HL-60 (cell line): ENCODE measurements around the gene ARFIP1.

ENCODE experiments used
- DNase-seq, 2 experiments: peaks; one replicate each; pipeline ENCODE4 v3.0.0-alpha.2; 2010 to 2020; ENCODE audit warnings: low read depth in 1 of 2, low spot score in 1 of 2
- H3K27ac ChIP-seq: fragments of 250-450 bp; sonication (Bioruptor Pico); replicated peaks from 2 replicates; pipeline ENCODE4 v1.5.1; 2020; ENCODE audit warnings: mild to moderate bottlenecking, moderate library complexity
- H3K27me3 ChIP-seq: fragments of 250-450 bp; sonication (Bioruptor Pico); 2 replicates; pipeline ENCODE4 v1.5.1; 2021; ENCODE audit warnings: mild to moderate bottlenecking, moderate library complexity; ENCODE audit not compliant: insufficient read depth, poor library complexity, severe bottlenecking
- H3K4me3 ChIP-seq: replicated peaks from 2 replicates; pipeline ENCODE4 v1.5.1; 2011; ENCODE audit warnings: mild to moderate bottlenecking, control low read depth, low read length; ENCODE audit not compliant: insufficient read depth
- GABPA ChIP-seq: IDR thresholded peaks from 2 replicates; pipeline ENCODE4 v1.6.1; 2012; ENCODE audit warnings: low read depth
- POLR2AphosphoS5 ChIP-seq: IDR thresholded peaks from 2 replicates; pipeline ENCODE4 v1.6.1; 2012; ENCODE audit warnings: low read depth
- SPI1 ChIP-seq: IDR thresholded peaks from 2 replicates; pipeline ENCODE4 v1.6.1; 2012; ENCODE audit warnings: low read depth, mild to moderate bottlenecking, borderline replicate concordance
- TF ChIP-seq, protein P1 (sequence below): IDR thresholded peaks from 2 replicates; pipeline ENCODE4 v1.6.1; 2012; ENCODE audit warnings: low read depth; ENCODE audit not compliant: insufficient replicate concordance
- TF ChIP-seq, protein P2 (sequence below): IDR thresholded peaks from one replicate; pipeline ENCODE4 v1.5.1; 2011; ENCODE audit warnings: low read length, control low read depth, inconsistent platforms; ENCODE audit not compliant: insufficient read depth

ARFIP1 gene

GRCh38 chr4:152957437-152958171, 177.8 kb downstream of the ARFIP1 start:
- no peak for DNase-seq
- no peak overlapping the region for H3K27ac ChIP-seq

DNA sequence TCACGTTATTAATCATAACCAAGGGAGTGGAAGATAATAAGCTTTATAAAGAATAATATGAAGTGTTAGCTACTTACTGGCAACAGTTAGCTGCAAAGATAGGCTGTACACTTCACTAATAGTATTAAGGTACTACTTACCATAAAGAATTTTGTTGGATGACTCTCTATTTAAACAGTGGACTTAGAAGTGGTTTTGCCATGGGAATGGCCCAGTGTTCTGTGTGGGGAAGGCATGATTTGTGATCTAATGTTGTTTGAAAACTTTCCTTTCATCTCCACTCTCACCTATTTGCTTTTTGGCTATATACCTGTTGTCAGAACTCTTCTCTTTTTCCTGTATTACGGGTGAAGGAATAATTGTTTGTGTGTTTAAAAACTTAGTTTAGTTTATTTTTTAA, 179.3 kb downstream of the ARFIP1 start:
- Histone ChIP-seq H3K4me3 (no peak overlapping the region), H3K27me3 (no peaks in the 10 kb centered on the region), H3K27ac (no peak overlapping the region)
- no peak for DNase-seq
- TF ChIP-seq, protein P1, sequence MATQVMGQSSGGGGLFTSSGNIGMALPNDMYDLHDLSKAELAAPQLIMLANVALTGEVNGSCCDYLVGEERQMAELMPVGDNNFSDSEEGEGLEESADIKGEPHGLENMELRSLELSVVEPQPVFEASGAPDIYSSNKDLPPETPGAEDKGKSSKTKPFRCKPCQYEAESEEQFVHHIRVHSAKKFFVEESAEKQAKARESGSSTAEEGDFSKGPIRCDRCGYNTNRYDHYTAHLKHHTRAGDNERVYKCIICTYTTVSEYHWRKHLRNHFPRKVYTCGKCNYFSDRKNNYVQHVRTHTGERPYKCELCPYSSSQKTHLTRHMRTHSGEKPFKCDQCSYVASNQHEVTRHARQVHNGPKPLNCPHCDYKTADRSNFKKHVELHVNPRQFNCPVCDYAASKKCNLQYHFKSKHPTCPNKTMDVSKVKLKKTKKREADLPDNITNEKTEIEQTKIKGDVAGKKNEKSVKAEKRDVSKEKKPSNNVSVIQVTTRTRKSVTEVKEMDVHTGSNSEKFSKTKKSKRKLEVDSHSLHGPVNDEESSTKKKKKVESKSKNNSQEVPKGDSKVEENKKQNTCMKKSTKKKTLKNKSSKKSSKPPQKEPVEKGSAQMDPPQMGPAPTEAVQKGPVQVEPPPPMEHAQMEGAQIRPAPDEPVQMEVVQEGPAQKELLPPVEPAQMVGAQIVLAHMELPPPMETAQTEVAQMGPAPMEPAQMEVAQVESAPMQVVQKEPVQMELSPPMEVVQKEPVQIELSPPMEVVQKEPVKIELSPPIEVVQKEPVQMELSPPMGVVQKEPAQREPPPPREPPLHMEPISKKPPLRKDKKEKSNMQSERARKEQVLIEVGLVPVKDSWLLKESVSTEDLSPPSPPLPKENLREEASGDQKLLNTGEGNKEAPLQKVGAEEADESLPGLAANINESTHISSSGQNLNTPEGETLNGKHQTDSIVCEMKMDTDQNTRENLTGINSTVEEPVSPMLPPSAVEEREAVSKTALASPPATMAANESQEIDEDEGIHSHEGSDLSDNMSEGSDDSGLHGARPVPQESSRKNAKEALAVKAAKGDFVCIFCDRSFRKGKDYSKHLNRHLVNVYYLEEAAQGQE: no peak
- TF ChIP-seq GABPA (no peak), SPI1 (no peak), POLR2AphosphoS5 (no peak)
- TF ChIP-seq, protein P2, sequence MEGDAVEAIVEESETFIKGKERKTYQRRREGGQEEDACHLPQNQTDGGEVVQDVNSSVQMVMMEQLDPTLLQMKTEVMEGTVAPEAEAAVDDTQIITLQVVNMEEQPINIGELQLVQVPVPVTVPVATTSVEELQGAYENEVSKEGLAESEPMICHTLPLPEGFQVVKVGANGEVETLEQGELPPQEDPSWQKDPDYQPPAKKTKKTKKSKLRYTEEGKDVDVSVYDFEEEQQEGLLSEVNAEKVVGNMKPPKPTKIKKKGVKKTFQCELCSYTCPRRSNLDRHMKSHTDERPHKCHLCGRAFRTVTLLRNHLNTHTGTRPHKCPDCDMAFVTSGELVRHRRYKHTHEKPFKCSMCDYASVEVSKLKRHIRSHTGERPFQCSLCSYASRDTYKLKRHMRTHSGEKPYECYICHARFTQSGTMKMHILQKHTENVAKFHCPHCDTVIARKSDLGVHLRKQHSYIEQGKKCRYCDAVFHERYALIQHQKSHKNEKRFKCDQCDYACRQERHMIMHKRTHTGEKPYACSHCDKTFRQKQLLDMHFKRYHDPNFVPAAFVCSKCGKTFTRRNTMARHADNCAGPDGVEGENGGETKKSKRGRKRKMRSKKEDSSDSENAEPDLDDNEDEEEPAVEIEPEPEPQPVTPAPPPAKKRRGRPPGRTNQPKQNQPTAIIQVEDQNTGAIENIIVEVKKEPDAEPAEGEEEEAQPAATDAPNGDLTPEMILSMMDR: no peak

More at GRCh38 chr4:152957437-152958171, 177.8 kb downstream of the ARFIP1 start:
- Histone ChIP-seq H3K4me3 (no peak overlapping the region), H3K27me3 (no peaks in the 10 kb centered on the region)
- no peak for TF ChIP-seq POLR2AphosphoS5

DNA sequence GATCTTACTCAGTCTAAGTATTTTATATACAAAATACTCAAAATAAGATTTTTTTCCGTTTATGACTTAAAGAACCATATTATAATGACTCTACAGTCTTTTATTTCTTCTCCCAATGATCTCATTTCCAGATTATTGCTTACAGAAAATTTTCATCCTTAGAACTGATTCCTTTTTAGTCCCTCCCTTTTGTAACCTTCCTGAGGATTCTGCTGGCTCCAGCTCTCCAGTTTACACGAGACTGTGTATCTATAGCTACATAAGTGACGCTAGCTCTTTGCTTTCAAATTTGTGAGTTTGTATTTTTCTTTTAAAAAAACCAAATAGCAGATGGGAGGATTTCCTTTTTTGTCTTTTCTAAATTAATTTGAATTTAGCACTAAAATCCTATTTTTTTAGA, 180.3 kb downstream of the ARFIP1 start:
- TF ChIP-seq POLR2AphosphoS5 (no peak), SPI1 (no peak), GABPA (no peak)
- TF ChIP-seq, protein P1: no peak
- TF ChIP-seq, protein P2: no peak
- DNase-seq: no peak

GRCh38 chr4:152961014-152961772, 181.4 kb downstream of the ARFIP1 start:
- TF ChIP-seq SPI1 (no peak), POLR2AphosphoS5 (no peak), GABPA (no peak)
- TF ChIP-seq, protein P1: no peak
- TF ChIP-seq, protein P2: no peak
- H3K27ac ChIP-seq: no peak overlapping the region
- H3K4me3 ChIP-seq: no peak overlapping the region
- DNase-seq: no peak
- H3K27me3 ChIP-seq: no peaks in the 10 kb centered on the region

More for the DNA sequence above, 180.3 kb downstream of the ARFIP1 start:
- Histone ChIP-seq H3K4me3 (no peak overlapping the region), H3K27me3 (no peaks in the 10 kb centered on the region), H3K27ac (no peak overlapping the region)
